Esophagus squamous epithelium (tissue), 4 donors: ENCODE measurements around the gene CHST7.

ENCODE experiments used
- CTCF ChIP-seq, 6 experiments: fragments of 450-650 bp in 4 of 6; fragments of 200-600 bp in 2 of 6; sonication (generic) in 2 of 6; IDR thresholded peaks; one replicate each; pipeline ENCODE4 v1.5.1; 2016 to 2019; ENCODE audit warnings: antibody characterized with exemption in 6 of 6, mild to moderate bottlenecking in 4 of 6, moderate library complexity in 4 of 6
- POLR2A ChIP-seq, 4 donors: fragments of 450-650 bp; IDR thresholded peaks; one replicate each; pipeline ENCODE4 v1.6.1; 2017; ENCODE audit warnings: antibody characterized with exemption in 4 of 4, mild to moderate bottlenecking in 4 of 4, moderate library complexity in 3 of 4

DNA sequence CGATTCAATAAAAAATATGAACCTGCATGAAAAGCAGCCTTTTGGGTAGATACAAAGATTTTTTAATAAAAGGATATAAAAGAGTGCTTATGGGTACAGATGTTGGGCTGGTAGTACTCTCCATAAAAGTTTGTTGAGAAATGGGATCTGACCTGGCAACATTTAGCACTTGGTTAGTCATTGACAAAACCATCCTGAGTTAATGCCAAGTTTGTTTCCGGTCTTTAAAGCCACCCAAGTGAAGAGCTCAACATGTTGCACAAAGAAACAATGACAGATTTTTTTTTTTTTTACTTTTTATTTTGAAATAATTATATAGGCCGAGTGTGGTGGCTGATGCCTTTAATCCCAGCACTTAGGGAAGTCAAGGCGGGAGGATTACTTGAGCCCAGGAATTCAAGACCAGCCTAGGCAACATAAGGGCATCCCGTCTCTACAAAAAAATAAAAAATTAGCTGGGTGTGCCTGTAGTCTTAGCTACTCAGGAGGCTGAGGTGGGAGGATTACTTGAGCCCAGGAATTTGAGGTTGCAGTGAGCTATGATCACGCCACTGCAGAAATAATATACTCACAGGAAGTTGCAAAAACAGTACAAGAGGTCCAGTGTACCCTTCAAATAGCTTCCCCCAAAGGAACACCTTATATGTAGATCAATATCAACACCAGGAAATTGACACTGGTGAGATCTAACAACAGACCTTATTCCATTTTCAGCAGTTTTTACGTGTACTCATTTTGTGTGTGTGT lies 16.6 kb downstream of the CHST7 start:
- TF ChIP-seq POLR2A (IDR thresholded peaks at IDR 0.05) (no peak), CTCF (IDR thresholded peaks at IDR 0.05) (no peak)
